IPS-15b (cell line): Measurements from ENCODE around the gene RUNX1.

Source experiments
- H3K27me3 ChIP-seq: one replicate; pipeline ENCODE4 v1.6.1; 2013; ENCODE audit warnings: low read length; ENCODE audit not compliant: control insufficient read depth, insufficient read depth
- H3K36me3 ChIP-seq: one replicate; pipeline ENCODE4 v1.6.1; 2013; ENCODE audit warnings: low read length; ENCODE audit not compliant: control insufficient read depth, insufficient read depth
- H3K4me1 ChIP-seq: one replicate; pipeline ENCODE4 v1.6.1; 2013; ENCODE audit warnings: mild to moderate bottlenecking, low read length; ENCODE audit not compliant: control insufficient read depth, insufficient read depth
- H3K4me3 ChIP-seq: one replicate; pipeline ENCODE4 v1.5.1; 2013; ENCODE audit warnings: low read depth, low read length
- H3K9ac ChIP-seq: one replicate; pipeline ENCODE4 v1.6.1; 2013; ENCODE audit warnings: low read depth, mild to moderate bottlenecking, low read length
- H3K9me3 ChIP-seq: one replicate; pipeline ENCODE4 v1.6.1; 2013; ENCODE audit warnings: mild to moderate bottlenecking, low read length; ENCODE audit not compliant: control insufficient read depth, insufficient read depth

The RUNX1 gene

GRCh38 chr21:34944015-34944755, 104.9 kb downstream of the RUNX1 start:
- Histone ChIP-seq H3K4me1 (no peaks in the 10 kb centered on the region), H3K27me3 (no peaks in the 10 kb centered on the region), H3K9ac (no peak overlapping the region), H3K36me3 (no peaks in the 10 kb centered on the region), H3K9me3 (no peaks in the 10 kb centered on the region), H3K4me3 (no peak overlapping the region)

- Histone ChIP-seq H3K36me3 (no peaks in the 10 kb centered on the region), H3K4me1 (no peaks in the 10 kb centered on the region), H3K9ac (no peak overlapping the region), H3K27me3 (no peaks in the 10 kb centered on the region), H3K9me3 (no peaks in the 10 kb centered on the region), H3K4me3 (no peak overlapping the region)
Observed at GRCh38 chr21:34942911-34943310, 106.2 kb downstream of the RUNX1 start.

GRCh38 chr21:34941162-34941561, 107.9 kb downstream of the RUNX1 start:
- Histone ChIP-seq H3K9me3 (no peaks in the 10 kb centered on the region), H3K4me3 (no peak overlapping the region), H3K36me3 (no peaks in the 10 kb centered on the region), H3K9ac (no peak overlapping the region), H3K4me1 (no peaks in the 10 kb centered on the region), H3K27me3 (no peaks in the 10 kb centered on the region)

GRCh38 chr21:34939673-34940331, 109.3 kb downstream of the RUNX1 start:
- H3K4me3 ChIP-seq, result no peak overlapping the region
- no peak overlapping the region for H3K9ac ChIP-seq
- H3K27me3 ChIP-seq, result no peaks in the 10 kb centered on the region
- H3K36me3 ChIP-seq, result no peaks in the 10 kb centered on the region
- H3K9me3 ChIP-seq, result no peaks in the 10 kb centered on the region
- no peaks in the 10 kb centered on the region for H3K4me1 ChIP-seq

GRCh38 chr21:34938089-34938764, 110.9 kb downstream of the RUNX1 start:
- Histone ChIP-seq H3K4me3 (no peak overlapping the region), H3K9ac (no peak overlapping the region), H3K9me3 (no peaks in the 10 kb centered on the region), H3K4me1 (no peaks in the 10 kb centered on the region), H3K27me3 (no peaks in the 10 kb centered on the region), H3K36me3 (no peaks in the 10 kb centered on the region)

- no peaks in the 10 kb centered on the region for H3K36me3 ChIP-seq
- H3K4me3 ChIP-seq, result no peak overlapping the region
- H3K4me1 ChIP-seq, result no peaks in the 10 kb centered on the region
- H3K9ac ChIP-seq, result no peak overlapping the region
- H3K27me3 ChIP-seq, result no peaks in the 10 kb centered on the region
- H3K9me3 ChIP-seq, result no peaks in the 10 kb centered on the region
Observed at GRCh38 chr21:34936883-34937563, 112.1 kb downstream of the RUNX1 start.

GRCh38 chr21:34936371-34936789, 112.7 kb downstream of the RUNX1 start:
- H3K4me1 ChIP-seq, result no peaks in the 10 kb centered on the region
- no peaks in the 10 kb centered on the region for H3K27me3 ChIP-seq
- H3K4me3 ChIP-seq, result no peak overlapping the region
- no peak overlapping the region for H3K9ac ChIP-seq
- no peaks in the 10 kb centered on the region for H3K9me3 ChIP-seq
- H3K36me3 ChIP-seq, result no peaks in the 10 kb centered on the region

- no peak overlapping the region for H3K9ac ChIP-seq
Observed at GRCh38 chr21:34935898-34936297, 113.2 kb downstream of the RUNX1 start.

GRCh38 chr21:34935452-34935851, 113.7 kb downstream of the RUNX1 start:
- no peak overlapping the region for H3K4me3 ChIP-seq
- no peaks in the 10 kb centered on the region for H3K9me3 ChIP-seq
- no peaks in the 10 kb centered on the region for H3K27me3 ChIP-seq
- H3K36me3 ChIP-seq, result no peaks in the 10 kb centered on the region
- H3K4me1 ChIP-seq, result no peaks in the 10 kb centered on the region
- H3K9ac ChIP-seq, result no peak overlapping the region

More at GRCh38 chr21:34935898-34936297, 113.2 kb downstream of the RUNX1 start:
- no peaks in the 10 kb centered on the region for H3K9me3 ChIP-seq
- no peak overlapping the region for H3K4me3 ChIP-seq
- H3K4me1 ChIP-seq, result no peaks in the 10 kb centered on the region
- H3K36me3 ChIP-seq, result no peaks in the 10 kb centered on the region
- H3K27me3 ChIP-seq, result no peaks in the 10 kb centered on the region

- Histone ChIP-seq H3K27me3 (no peaks in the 10 kb centered on the region), H3K4me3 (no peak overlapping the region), H3K36me3 (no peaks in the 10 kb centered on the region), H3K4me1 (no peaks in the 10 kb centered on the region), H3K9ac (no peak overlapping the region), H3K9me3 (no peaks in the 10 kb centered on the region)
Observed at GRCh38 chr21:34934350-34934749, 114.8 kb downstream of the RUNX1 start.

GRCh38 chr21:34933609-34934335, 115.3 kb downstream of the RUNX1 start:
- no peak overlapping the region for H3K9ac ChIP-seq

More at GRCh38 chr21:34933609-34934335, 115.3 kb downstream of the RUNX1 start:
- H3K27me3 ChIP-seq, result no peaks in the 10 kb centered on the region
- no peaks in the 10 kb centered on the region for H3K9me3 ChIP-seq
- no peaks in the 10 kb centered on the region for H3K4me1 ChIP-seq
- H3K4me3 ChIP-seq, result no peak overlapping the region
- no peaks in the 10 kb centered on the region for H3K36me3 ChIP-seq
